Panc1 (cell line): ENCODE results near the gene SNIP1.

Source experiments
- CTCF ChIP-seq: fragments of 450-650 bp; IDR thresholded peaks from 2 replicates; pipeline ENCODE4 v1.5.1; 2017; ENCODE audit warnings: mild to moderate bottlenecking
- POLR2AphosphoS5 ChIP-seq: IDR thresholded peaks from 2 replicates; pipeline ENCODE4 v1.6.1; 2012; ENCODE audit warnings: mild to moderate bottlenecking, low read depth, low read length, moderate library complexity
- TCF7L2 ChIP-seq: IDR thresholded peaks from 2 replicates; pipeline ENCODE4 v1.6.1; 2011; ENCODE audit warnings: mild to moderate bottlenecking, low read depth, low read length, inconsistent platforms

- TF ChIP-seq CTCF (no peak), TCF7L2 (no peak), POLR2AphosphoS5 (peak; percentile 88)
These were observed at the start of gene SNIP1 for GRCh38 chr1:37553927-37554808.
